ENCODE data around the gene SH3GL1. TPM values are rescaled to one million over a fixed set of nuclear protein-coding genes. Genes with fewer than 3 reads are reported as not detected.
"Not testable (repeated sequence)": the region's sequence is repeated elsewhere in the genome, so short reads cannot be mapped to it uniquely, and the experiment has no call there.

Gene SH3GL1
- total and polyA plus RNA-seq, 7 donors, result 28.5 to 47.4 (median 33.9) TPM

DNA sequence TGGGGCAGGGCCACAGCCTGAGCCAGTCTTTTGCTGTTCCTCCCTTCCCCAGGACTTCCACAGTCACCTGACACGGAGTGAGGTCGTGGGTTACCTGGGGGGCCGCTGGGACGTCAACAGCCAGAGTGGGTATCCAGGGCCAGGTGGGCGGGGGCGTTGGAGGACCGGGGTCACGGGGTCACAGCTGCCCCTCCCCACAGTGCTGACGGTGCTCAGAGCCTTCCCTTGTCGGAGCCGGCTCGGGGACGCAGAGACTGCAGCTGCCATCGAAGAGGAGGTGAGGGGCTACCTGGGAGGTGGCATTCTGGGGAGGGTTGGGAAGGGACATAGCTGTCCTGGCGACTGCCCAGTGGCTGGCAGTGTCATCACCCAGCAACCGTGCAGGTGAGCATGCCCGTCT is 45.5 kb downstream of the SH3GL1 start:
- H3K4me1 ChIP-seq, result no peaks in the 10 kb centered on the region
- H3K27ac ChIP-seq, result no peak overlapping the region
- no peaks in the 10 kb centered on the region for H3K9me3 ChIP-seq
- peak; percentile 61 for DNase-seq
- H3K36me3 ChIP-seq, result peaks cover 0 to 41% (median 4%) of the 10 kb centered on the region in 4 donors
- no peak overlapping the region for H3K4me3 ChIP-seq
- 85 to 90% methylated on average over 17 of the region's 17 CpGs for whole genome bisulfite sequencing, 2 donors
- intact Hi-C loops (cut with DNase I), result no loop called here
- TF ChIP-seq POLR2A (IDR thresholded peaks at IDR 0.05), result no peak
- TF ChIP-seq EP300 (IDR thresholded peaks at IDR 0.05), result no peak
- no peak for TF ChIP-seq POLR2AphosphoS5 (IDR thresholded peaks at IDR 0.05)
- no peaks in the 10 kb centered on the region for H3K27me3 ChIP-seq

DNA sequence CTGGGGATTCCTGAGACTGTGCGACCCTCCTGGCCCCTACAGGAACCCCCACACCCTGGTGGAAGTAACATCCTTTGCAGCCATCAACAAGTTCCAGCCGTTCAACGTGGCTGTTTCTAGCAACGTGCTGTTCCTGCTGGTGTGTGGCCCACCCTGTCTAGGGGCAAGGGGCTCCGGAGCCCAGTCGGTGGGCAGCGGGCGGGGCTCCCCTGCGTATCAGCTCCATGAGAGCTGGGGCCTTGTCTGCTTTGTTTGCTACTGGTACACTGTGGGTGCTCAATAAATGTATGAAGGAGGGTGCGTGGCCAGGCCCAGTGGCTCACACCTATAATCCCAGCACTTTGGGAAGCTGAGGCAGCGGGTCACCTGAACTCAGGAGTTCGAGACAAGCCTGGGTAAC is 46.1 kb downstream of the SH3GL1 start:
- TF ChIP-seq, protein P1, sequence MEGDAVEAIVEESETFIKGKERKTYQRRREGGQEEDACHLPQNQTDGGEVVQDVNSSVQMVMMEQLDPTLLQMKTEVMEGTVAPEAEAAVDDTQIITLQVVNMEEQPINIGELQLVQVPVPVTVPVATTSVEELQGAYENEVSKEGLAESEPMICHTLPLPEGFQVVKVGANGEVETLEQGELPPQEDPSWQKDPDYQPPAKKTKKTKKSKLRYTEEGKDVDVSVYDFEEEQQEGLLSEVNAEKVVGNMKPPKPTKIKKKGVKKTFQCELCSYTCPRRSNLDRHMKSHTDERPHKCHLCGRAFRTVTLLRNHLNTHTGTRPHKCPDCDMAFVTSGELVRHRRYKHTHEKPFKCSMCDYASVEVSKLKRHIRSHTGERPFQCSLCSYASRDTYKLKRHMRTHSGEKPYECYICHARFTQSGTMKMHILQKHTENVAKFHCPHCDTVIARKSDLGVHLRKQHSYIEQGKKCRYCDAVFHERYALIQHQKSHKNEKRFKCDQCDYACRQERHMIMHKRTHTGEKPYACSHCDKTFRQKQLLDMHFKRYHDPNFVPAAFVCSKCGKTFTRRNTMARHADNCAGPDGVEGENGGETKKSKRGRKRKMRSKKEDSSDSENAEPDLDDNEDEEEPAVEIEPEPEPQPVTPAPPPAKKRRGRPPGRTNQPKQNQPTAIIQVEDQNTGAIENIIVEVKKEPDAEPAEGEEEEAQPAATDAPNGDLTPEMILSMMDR (IDR thresholded peaks at IDR 0.05), result no peak
- TF ChIP-seq EP300 (IDR thresholded peaks at IDR 0.05) (no peak), POLR2A (IDR thresholded peaks at IDR 0.05) (no peak), POLR2AphosphoS5 (IDR thresholded peaks at IDR 0.05) (no peak)
- H3K4me3 ChIP-seq, result no peak overlapping the region
- H3K27me3 ChIP-seq, result no peaks in the 10 kb centered on the region
- no peaks in the 10 kb centered on the region for H3K9me3 ChIP-seq
- no peaks in the 10 kb centered on the region for H3K4me1 ChIP-seq
- peaks cover 0 to 35% (median under 1%) of the 10 kb centered on the region in 4 donors for H3K36me3 ChIP-seq
- DNase-seq, result no peak
- no peak overlapping the region for H3K27ac ChIP-seq
- 93% methylated on average over 12 of the region's 12 CpGs for WGBS, 2 donors
- intact Hi-C loops (cut with DNase I), result no loop called here

DNA sequence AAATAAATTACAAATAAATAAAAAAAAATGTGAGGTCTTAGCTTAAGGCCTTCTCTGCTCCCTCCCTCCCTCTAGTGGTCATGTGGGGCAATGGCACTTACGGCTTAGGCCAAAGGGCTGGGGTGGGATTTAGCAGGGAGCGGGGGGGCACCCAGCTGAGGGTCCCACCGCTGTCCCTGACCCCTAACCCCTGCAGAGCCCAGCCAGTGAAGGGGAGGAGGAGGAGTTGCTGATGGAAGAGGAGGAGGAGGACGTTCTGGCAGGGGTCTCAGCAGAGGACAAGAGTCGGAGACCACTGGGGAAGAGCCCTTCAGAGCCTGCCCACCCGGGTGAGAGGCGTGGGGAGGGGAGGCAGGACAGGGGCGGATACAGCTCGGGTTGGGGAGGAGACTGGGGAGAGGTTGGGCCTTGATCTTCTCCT is 47.6 kb downstream of the SH3GL1 start:
- 25 to 46% methylated on average over 9 of the region's 9 CpGs for WGBS, 2 donors
- no peaks in the 10 kb centered on the region for H3K9me3 ChIP-seq
- no peak overlapping the region for H3K4me3 ChIP-seq
- intact Hi-C loops (cut with DNase I), result loop anchor here (2.0 kb wide), 1 partner anchor 86 kb away; no protein-coding TSS in a partner anchor
- peak; percentile 71 for DNase-seq
- no peak overlapping the region for H3K27ac ChIP-seq
- peaks cover 0 to 36% (median 0%) of the 10 kb centered on the region in 4 donors for H3K36me3 ChIP-seq
- no peaks in the 10 kb centered on the region for H3K4me1 ChIP-seq
- no peaks in the 10 kb centered on the region for H3K27me3 ChIP-seq
- TF ChIP-seq POLR2AphosphoS5 (IDR thresholded peaks at IDR 0.05), result no peak
- TF ChIP-seq, protein P1 (IDR thresholded peaks at IDR 0.05), result peak; percentile 78 to 93 (median 86)

DNA sequence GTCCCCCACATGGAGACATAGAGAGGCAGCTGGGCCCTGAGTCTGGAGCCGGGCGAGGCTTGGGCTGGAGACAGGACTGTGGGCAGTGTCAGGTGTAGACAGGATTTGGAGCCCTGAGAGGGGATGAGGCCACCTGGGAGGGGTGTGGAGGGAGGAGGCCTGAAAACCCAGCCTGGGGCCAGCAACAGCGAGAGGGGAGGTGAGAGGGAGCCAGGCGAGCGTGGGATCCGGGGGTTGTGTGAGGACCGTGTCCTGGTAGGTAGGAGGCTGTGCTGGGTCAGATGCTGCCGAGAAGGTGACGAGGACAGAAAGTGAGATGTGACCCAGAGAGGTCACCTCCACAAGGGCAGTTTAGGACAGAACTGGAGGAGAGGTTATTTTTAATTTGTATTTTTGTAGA is 49.6 kb downstream of the SH3GL1 start:
- DNase-seq, result no peak
- no peak overlapping the region for H3K27ac ChIP-seq
- no peak for TF ChIP-seq EP300 (IDR thresholded peaks at IDR 0.05)
- no peak for TF ChIP-seq POLR2A (IDR thresholded peaks at IDR 0.05)
- TF ChIP-seq, protein P1 (IDR thresholded peaks at IDR 0.05), result no peak
- no peak for TF ChIP-seq POLR2AphosphoS5 (IDR thresholded peaks at IDR 0.05)
- no peaks in the 10 kb centered on the region for H3K4me1 ChIP-seq
- intact Hi-C loops (cut with DNase I), result no loop called here
- 96% methylated on average over 9 of the region's 9 CpGs for WGBS, 2 donors
- peaks cover 0 to 34% (median 2%) of the 10 kb centered on the region in 4 donors for H3K36me3 ChIP-seq
- no peaks in the 10 kb centered on the region for H3K9me3 ChIP-seq
- no peak overlapping the region for H3K4me3 ChIP-seq
- no peaks in the 10 kb centered on the region for H3K27me3 ChIP-seq

DNA sequence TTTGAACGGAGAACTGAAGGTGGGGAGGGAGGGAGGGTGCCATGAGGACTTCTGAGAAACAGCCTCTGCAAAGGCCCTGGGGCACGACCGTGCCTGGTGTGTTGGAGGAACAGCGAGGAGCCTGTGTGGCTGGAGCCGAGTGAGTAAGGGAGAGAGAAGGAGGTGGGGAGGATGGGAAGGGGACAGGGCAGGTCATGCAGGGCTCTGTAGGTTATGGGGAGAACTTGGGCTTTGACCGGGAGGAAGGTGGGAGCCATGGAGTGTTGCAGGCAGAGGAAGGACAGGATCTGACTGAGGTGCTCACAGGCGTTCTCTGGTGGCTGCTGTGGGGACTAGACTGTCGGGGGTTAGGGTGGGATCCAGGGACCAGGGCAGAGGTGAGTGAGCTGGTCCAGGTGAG is 50.2 kb downstream of the SH3GL1 start:
- Histone ChIP-seq H3K36me3 (peaks cover 0 to 36% (median 2%) of the 10 kb centered on the region in 4 donors), H3K4me1 (no peaks in the 10 kb centered on the region), H3K27me3 (no peaks in the 10 kb centered on the region), H3K27ac (no peak overlapping the region), H3K4me3 (no peak overlapping the region), H3K9me3 (no peaks in the 10 kb centered on the region)
- 88 to 96% methylated on average over 8 of the region's 8 CpGs for WGBS, 2 donors
- intact Hi-C loops (cut with DNase I), result no loop called here
- no peak for DNase-seq
- TF ChIP-seq EP300 (IDR thresholded peaks at IDR 0.05) (no peak), POLR2AphosphoS5 (IDR thresholded peaks at IDR 0.05) (no peak), POLR2A (IDR thresholded peaks at IDR 0.05) (no peak)
- TF ChIP-seq, protein P1 (IDR thresholded peaks at IDR 0.05), result no peak

DNA sequence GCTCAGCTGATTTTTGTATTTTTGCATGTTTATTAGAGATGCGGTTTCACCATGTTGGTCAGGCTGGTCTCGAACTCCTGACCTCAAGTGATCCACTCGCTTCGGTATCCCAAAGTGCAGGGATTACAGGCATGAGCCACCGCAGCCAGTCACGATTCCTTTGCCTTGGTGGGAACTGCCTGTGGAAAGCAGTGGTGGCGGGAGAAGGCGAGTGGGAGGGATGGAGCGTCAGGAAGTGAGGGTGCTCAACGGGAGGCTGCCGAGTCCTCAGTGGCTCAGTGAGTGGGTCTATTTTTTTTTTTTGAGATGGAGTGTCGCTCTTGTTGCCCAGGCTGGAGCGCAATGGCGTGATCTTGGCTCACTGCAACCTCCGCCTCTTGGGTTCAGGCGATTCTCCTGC is 51.1 kb downstream of the SH3GL1 start:
- H3K27me3 ChIP-seq; H3K27ac ChIP-seq; H3K9me3 ChIP-seq; intact Hi-C loops (cut with DNase I); DNase-seq; H3K4me1 ChIP-seq; H3K4me3 ChIP-seq: not testable (repeated sequence)
- 93 to 97% methylated on average over 16 of the region's 16 CpGs for WGBS, 2 donors
- H3K36me3 ChIP-seq, result peaks cover 0 to 34% (median 2%) of the 10 kb centered on the region in 4 donors

Measured in sigmoid colon (tissue), 7 donors.